ENCODE results near the gene SGIP1. TPM values are rescaled to one million over a fixed set of nuclear protein-coding genes. Genes with fewer than 3 reads are reported as not detected.

Gene SGIP1
- total RNA-seq, 1 experiment from 2014 or later: not detected

DNA sequence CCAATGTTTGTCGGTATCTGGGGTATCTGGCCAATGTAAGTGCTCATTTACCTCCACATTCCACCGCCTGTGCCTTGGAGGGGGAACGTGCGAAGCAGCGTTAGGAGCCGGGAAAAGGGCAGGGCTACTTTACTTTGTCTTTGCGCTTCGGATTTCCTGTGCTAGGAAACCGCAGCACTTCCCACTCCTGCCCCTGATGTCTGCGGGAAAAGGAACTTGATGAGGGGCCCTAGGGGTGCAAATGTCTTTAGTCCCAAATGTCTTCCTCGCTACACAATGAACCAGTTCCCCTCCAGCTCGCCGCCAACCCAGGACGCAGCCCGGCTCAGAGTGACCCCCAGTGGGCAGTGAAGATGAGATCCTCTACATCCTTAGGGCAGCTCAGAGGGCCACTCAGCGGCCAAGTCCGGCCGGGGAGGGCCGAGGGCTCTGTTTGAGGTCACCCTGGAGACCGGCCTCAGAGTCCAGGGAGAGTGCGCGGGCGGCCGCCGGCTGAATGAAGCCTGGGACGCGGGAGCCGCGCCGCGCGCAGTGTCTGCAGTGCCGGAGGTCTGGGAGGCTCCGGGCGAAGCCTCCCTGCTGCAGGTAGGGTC, 218.1 kb downstream of the SGIP1 start, which contains the start of gene DYNLT5:
TSS of gene DYNLT5 (plus strand) at position 460 of the 593 bp plus-strand sequence. CDS start 2,200 bp downstream, outside the sequence.
- Histone ChIP-seq H3K36me3 (ENCODE audit: control insufficient read depth, insufficient read depth, low read length) (no peaks in the 10 kb centered on the region), H3K9me3 (no peaks in the 10 kb centered on the region), H3K4me3 (ENCODE audit: low read depth, low read length) (no peak within 1 kb of the TSS), H3K4me1 (no peaks in the 10 kb centered on the region), H3K27me3 (replicated peaks; ENCODE audit: control insufficient read depth, insufficient read depth, low read length) (no peaks in the 10 kb centered on the region)
- H3K27ac Mint-ChIP-seq (ENCODE audit: unreplicated experiment): no peak within 1 kb of the TSS
- H3K36me3 Mint-ChIP-seq (ENCODE audit: insufficient read depth, unreplicated experiment): no peaks in the 10 kb centered on the region
- H3K4me3 Mint-ChIP-seq (ENCODE audit: unreplicated experiment): no peak within 1 kb of the TSS
- no peaks in the 10 kb centered on the region for H3K9me3 Mint-ChIP-seq (ENCODE audit: unreplicated experiment)
- H3K4me1 Mint-ChIP-seq (ENCODE audit: low read depth, unreplicated experiment): no peaks in the 10 kb centered on the region
- CTCF ChIA-PET: no interaction called here
- TF ChIP-seq, protein P1, sequence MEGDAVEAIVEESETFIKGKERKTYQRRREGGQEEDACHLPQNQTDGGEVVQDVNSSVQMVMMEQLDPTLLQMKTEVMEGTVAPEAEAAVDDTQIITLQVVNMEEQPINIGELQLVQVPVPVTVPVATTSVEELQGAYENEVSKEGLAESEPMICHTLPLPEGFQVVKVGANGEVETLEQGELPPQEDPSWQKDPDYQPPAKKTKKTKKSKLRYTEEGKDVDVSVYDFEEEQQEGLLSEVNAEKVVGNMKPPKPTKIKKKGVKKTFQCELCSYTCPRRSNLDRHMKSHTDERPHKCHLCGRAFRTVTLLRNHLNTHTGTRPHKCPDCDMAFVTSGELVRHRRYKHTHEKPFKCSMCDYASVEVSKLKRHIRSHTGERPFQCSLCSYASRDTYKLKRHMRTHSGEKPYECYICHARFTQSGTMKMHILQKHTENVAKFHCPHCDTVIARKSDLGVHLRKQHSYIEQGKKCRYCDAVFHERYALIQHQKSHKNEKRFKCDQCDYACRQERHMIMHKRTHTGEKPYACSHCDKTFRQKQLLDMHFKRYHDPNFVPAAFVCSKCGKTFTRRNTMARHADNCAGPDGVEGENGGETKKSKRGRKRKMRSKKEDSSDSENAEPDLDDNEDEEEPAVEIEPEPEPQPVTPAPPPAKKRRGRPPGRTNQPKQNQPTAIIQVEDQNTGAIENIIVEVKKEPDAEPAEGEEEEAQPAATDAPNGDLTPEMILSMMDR (IDR thresholded peaks at IDR 0.05; ENCODE audit: insufficient read depth in 1 of 2, low read depth in 1 of 2, low read length in 1 of 2, severe bottlenecking in 1 of 2, unreplicated experiment in 1 of 2): no peak
- H3K27me3 Mint-ChIP-seq (ENCODE audit: insufficient read depth, unreplicated experiment): peaks cover 12% of the 10 kb centered on the region
- no peak for DNase-seq
- intact Hi-C loops (cut with micrococcal nuclease; ENCODE audit: unreplicated experiment): no loop called here
- POLR2A ChIA-PET: no interaction called here
- BruUV-seq (replicated peaks): no TSS peak

- H3K36me3 ChIP-seq (ENCODE audit: control insufficient read depth, insufficient read depth, low read length): no peaks in the 10 kb centered on the region
- TF ChIP-seq, protein P1 (IDR thresholded peaks at IDR 0.05; ENCODE audit: insufficient read depth in 1 of 2, low read depth in 1 of 2, low read length in 1 of 2, severe bottlenecking in 1 of 2, unreplicated experiment in 1 of 2): no peak
- CTCF ChIA-PET: no interaction called here
- POLR2A ChIA-PET: no interaction called here
- H3K9me3 ChIP-seq: no peaks in the 10 kb centered on the region
- no peak overlapping the region for H3K4me3 ChIP-seq (ENCODE audit: low read depth, low read length)
- H3K36me3 Mint-ChIP-seq (ENCODE audit: insufficient read depth, unreplicated experiment): no peaks in the 10 kb centered on the region
- no peak for DNase-seq
- H3K4me1 Mint-ChIP-seq (ENCODE audit: low read depth, unreplicated experiment): no peaks in the 10 kb centered on the region
- peaks cover 12% of the 10 kb centered on the region for H3K27me3 Mint-ChIP-seq (ENCODE audit: insufficient read depth, unreplicated experiment)
- intact Hi-C loops (cut with micrococcal nuclease; ENCODE audit: unreplicated experiment): no loop called here
- no peak overlapping the region for H3K27ac Mint-ChIP-seq (ENCODE audit: unreplicated experiment)
- H3K4me3 Mint-ChIP-seq (ENCODE audit: unreplicated experiment): no peak overlapping the region
- BruUV-seq (replicated peaks): no TSS peak
- no peaks in the 10 kb centered on the region for H3K4me1 ChIP-seq
- no peaks in the 10 kb centered on the region for H3K9me3 Mint-ChIP-seq (ENCODE audit: unreplicated experiment)
- H3K27me3 ChIP-seq (replicated peaks; ENCODE audit: control insufficient read depth, insufficient read depth, low read length): no peaks in the 10 kb centered on the region
Measured at GRCh38 chr1:66752671-66753371, 218.9 kb downstream of the SGIP1 start.

DNA sequence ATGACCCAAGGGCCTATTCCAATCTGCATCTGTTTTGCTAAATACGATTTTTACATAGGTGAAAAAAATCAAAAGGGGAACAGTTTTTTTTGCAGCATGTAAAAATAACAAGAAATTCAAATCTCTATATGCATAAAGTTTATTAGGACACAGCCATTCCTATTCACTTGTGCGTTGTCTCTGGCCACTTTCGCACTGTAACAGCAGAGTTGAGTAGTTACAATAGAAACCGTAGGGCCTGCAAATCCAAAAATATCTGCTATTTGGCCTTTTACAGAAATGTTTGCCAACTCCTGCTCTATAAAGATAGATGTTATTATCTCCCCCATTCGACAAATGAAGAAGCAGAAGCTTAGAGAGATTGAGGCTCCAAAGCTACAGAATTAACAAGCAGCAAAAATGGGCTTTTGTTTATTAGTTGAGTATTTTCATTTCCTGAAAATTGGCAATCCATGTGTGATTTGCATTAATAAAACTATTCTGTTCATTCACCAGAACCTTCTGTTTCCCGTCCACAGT, 223.8 kb downstream of the SGIP1 start:
- no peaks in the 10 kb centered on the region for H3K4me1 ChIP-seq
- CTCF ChIA-PET: no interaction called here
- Mint-ChIP-seq H3K4me1 (ENCODE audit: low read depth, unreplicated experiment) (no peaks in the 10 kb centered on the region), H3K27ac (ENCODE audit: unreplicated experiment) (no peak overlapping the region), H3K36me3 (ENCODE audit: insufficient read depth, unreplicated experiment) (no peaks in the 10 kb centered on the region), H3K9me3 (ENCODE audit: unreplicated experiment) (no peaks in the 10 kb centered on the region), H3K27me3 (ENCODE audit: insufficient read depth, unreplicated experiment) (peaks cover 4% of the 10 kb centered on the region), H3K4me3 (ENCODE audit: unreplicated experiment) (no peak overlapping the region)
- intact Hi-C loops (cut with micrococcal nuclease; ENCODE audit: unreplicated experiment): no loop called here
- no TSS peak for BruUV-seq (replicated peaks)
- no peak for DNase-seq
- TF ChIP-seq, protein P1 (IDR thresholded peaks at IDR 0.05; ENCODE audit: insufficient read depth in 1 of 2, low read depth in 1 of 2, low read length in 1 of 2, severe bottlenecking in 1 of 2, unreplicated experiment in 1 of 2): no peak
- H3K36me3 ChIP-seq (ENCODE audit: control insufficient read depth, insufficient read depth, low read length): no peaks in the 10 kb centered on the region
- POLR2A ChIA-PET: no interaction called here
- no peaks in the 10 kb centered on the region for H3K27me3 ChIP-seq (replicated peaks; ENCODE audit: control insufficient read depth, insufficient read depth, low read length)
- H3K4me3 ChIP-seq (ENCODE audit: low read depth, low read length): no peak overlapping the region
- H3K9me3 ChIP-seq: no peaks in the 10 kb centered on the region

Measured in Caco-2 (cell line).